Type B pancreatic cell (in vitro differentiated cells): ENCODE data around the gene MRPS26. TPM values are rescaled to one million over a fixed set of nuclear protein-coding genes. Genes with fewer than 3 reads are reported as not detected.

Experiments
- DNase-seq: peaks from one replicate; pipeline ENCODE4 v3.0.0; 2021; ENCODE audit warnings: mixed read lengths; ENCODE audit not compliant: unreplicated experiment; ENCODE audit errors: extremely low spot score
- H3K27ac Mint-ChIP-seq: 2 replicates; pipeline ENCODE4 v1.8.0; 2021; ENCODE audit warnings: mild to moderate bottlenecking, mixed read lengths
- H3K27me3 Mint-ChIP-seq: 2 replicates; pipeline ENCODE4 v1.8.0; 2021; ENCODE audit warnings: mixed read lengths
- H3K36me3 Mint-ChIP-seq: 2 replicates; pipeline ENCODE4 v1.8.0; 2021; ENCODE audit warnings: mixed read lengths
- H3K4me1 Mint-ChIP-seq: one replicate; pipeline ENCODE4 v1.8.0; 2021; ENCODE audit warnings: mixed read lengths; ENCODE audit not compliant: unreplicated experiment
- H3K4me3 Mint-ChIP-seq: 2 replicates; pipeline ENCODE4 v1.8.0; 2021; ENCODE audit warnings: mild to moderate bottlenecking, mixed read lengths
- H3K9me3 Mint-ChIP-seq: 2 replicates; pipeline ENCODE4 v1.8.0; 2021; ENCODE audit warnings: mixed read lengths
- CTCF ChIP-seq: fragments of 200-600 bp; sonication (generic); conservative IDR thresholded peaks from 2 replicates; pipeline ENCODE4 v1.5.0; 2021; ENCODE audit warnings: antibody characterized with exemption, mild to moderate bottlenecking
- total RNA-seq: library from RNA; stranded (reverse); gene quantifications from 2 replicates; pipeline ENCODE4 v1.2.1, GENCODE V29; 2021; ENCODE audit warnings: low replicate concordance

MRPS26 gene
- total RNA-seq, 1 donor from 2014 or later: 67.3 TPM

- H3K9me3 Mint-ChIP-seq: no peaks in the 10 kb centered on the region
- H3K4me1 Mint-ChIP-seq: peaks cover 18% of the 10 kb centered on the region
- no peak overlapping the region for H3K27ac Mint-ChIP-seq
- H3K36me3 Mint-ChIP-seq: peaks cover 18% of the 10 kb centered on the region
- no peaks in the 10 kb centered on the region for H3K27me3 Mint-ChIP-seq
- DNase-seq: no peak
- no peak for TF ChIP-seq CTCF
- H3K4me3 Mint-ChIP-seq: peak overlapping the region; percentile 91
These were observed 1.4 kb upstream of the MRPS26 start for GRCh38 chr20:3044336-3044965.

GRCh38 chr20:3045042-3045815 is 623 bp upstream of the MRPS26 start:
- Mint-ChIP-seq H3K27me3 (no peaks in the 10 kb centered on the region), H3K4me3 (peak overlapping the region; percentile 91), H3K4me1 (peaks cover 18% of the 10 kb centered on the region), H3K36me3 (peaks cover 18% of the 10 kb centered on the region), H3K9me3 (no peaks in the 10 kb centered on the region), H3K27ac (peak overlapping the region; percentile 87)
- no peak for DNase-seq
- no peak for TF ChIP-seq CTCF

GRCh38 chr20:3046677-3047462 is 1.0 kb downstream of the MRPS26 start:
- no peak for TF ChIP-seq CTCF
- peaks cover 14% of the 10 kb centered on the region for H3K36me3 Mint-ChIP-seq
- H3K9me3 Mint-ChIP-seq: no peaks in the 10 kb centered on the region
- H3K4me3 Mint-ChIP-seq: peak overlapping the region; percentile 90
- DNase-seq: no peak
- no peaks in the 10 kb centered on the region for H3K27me3 Mint-ChIP-seq
- H3K27ac Mint-ChIP-seq: peak overlapping the region; percentile 65
- peaks cover 12% of the 10 kb centered on the region for H3K4me1 Mint-ChIP-seq

GRCh38 chr20:3047486-3048419 is 1.9 kb downstream of the MRPS26 start:
- Mint-ChIP-seq H3K27ac (no peak overlapping the region), H3K36me3 (peaks cover 14% of the 10 kb centered on the region), H3K4me3 (peak overlapping the region; percentile 90), H3K27me3 (no peaks in the 10 kb centered on the region), H3K4me1 (peaks cover 6% of the 10 kb centered on the region), H3K9me3 (no peaks in the 10 kb centered on the region)
- no peak for TF ChIP-seq CTCF
- no peak for DNase-seq
